AG04449 (cell line): Measurements from ENCODE around the gene FABP2.
"Not testable (repeated sequence)": the region's sequence is repeated elsewhere in the genome, so short reads cannot be mapped to it uniquely, and the experiment has no call there.

Experiments used
- CTCF ChIA-PET: fragments of 350-600 bp; formaldehyde crosslinking; extraction: SDS; loops from one replicate; lab custom pipeline; 2021; ENCODE audit warnings: antibody characterized with exemption; lab: Yijun Ruan, JAX
- POLR2A ChIA-PET: fragments of 400-600, 350-600 bp; formaldehyde crosslinking; extraction: SDS; loops from one replicate; lab custom pipeline; 2020; ENCODE audit warnings: antibody characterized with exemption, inconsistent platforms; lab: Yijun Ruan, JAX
- DNase-seq: peaks from one replicate; pipeline ENCODE4 v3.0.0-alpha.2; 2010; ENCODE audit warnings: low read depth, low spot score
- H3K4me3 ChIP-seq: 2 replicates; pipeline ENCODE4 v1.5.1; 2011; ENCODE audit warnings: low read depth, mild to moderate bottlenecking, control low read depth, low read length
- TF ChIP-seq, protein P1 (sequence below): IDR thresholded peaks from one replicate; pipeline ENCODE4 v1.5.1; 2011; ENCODE audit warnings: mild to moderate bottlenecking, moderate library complexity, low read length, control low read depth, inconsistent platforms; ENCODE audit not compliant: insufficient read depth; ENCODE audit errors: missing control alignments

Gene FABP2

DNA sequence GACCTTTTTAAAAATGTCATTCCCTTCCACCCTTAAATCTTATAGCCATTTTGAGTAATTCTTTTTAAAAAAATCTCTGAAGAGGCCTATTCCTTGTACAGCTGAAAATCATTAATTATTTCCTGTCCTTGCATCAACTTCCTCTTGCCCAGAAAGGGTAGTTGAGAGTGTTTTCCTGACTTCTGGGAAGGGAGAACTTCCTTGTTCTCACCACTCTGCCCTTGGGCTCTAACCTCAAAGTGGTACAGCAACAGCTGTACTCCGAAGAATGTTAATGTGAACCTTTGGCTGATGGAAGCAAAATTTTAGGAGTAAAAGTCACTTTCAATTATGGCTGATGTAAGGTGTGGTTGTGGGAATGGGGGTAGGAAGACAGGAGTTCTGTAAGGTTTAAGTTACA lies 15.1 kb upstream of the FABP2 start:
- H3K4me3 ChIP-seq: no peak overlapping the region
- TF ChIP-seq, protein P1, sequence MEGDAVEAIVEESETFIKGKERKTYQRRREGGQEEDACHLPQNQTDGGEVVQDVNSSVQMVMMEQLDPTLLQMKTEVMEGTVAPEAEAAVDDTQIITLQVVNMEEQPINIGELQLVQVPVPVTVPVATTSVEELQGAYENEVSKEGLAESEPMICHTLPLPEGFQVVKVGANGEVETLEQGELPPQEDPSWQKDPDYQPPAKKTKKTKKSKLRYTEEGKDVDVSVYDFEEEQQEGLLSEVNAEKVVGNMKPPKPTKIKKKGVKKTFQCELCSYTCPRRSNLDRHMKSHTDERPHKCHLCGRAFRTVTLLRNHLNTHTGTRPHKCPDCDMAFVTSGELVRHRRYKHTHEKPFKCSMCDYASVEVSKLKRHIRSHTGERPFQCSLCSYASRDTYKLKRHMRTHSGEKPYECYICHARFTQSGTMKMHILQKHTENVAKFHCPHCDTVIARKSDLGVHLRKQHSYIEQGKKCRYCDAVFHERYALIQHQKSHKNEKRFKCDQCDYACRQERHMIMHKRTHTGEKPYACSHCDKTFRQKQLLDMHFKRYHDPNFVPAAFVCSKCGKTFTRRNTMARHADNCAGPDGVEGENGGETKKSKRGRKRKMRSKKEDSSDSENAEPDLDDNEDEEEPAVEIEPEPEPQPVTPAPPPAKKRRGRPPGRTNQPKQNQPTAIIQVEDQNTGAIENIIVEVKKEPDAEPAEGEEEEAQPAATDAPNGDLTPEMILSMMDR: no peak
- CTCF ChIA-PET: no interaction called here
- POLR2A ChIA-PET: no interaction called here
- DNase-seq: no peak

DNA sequence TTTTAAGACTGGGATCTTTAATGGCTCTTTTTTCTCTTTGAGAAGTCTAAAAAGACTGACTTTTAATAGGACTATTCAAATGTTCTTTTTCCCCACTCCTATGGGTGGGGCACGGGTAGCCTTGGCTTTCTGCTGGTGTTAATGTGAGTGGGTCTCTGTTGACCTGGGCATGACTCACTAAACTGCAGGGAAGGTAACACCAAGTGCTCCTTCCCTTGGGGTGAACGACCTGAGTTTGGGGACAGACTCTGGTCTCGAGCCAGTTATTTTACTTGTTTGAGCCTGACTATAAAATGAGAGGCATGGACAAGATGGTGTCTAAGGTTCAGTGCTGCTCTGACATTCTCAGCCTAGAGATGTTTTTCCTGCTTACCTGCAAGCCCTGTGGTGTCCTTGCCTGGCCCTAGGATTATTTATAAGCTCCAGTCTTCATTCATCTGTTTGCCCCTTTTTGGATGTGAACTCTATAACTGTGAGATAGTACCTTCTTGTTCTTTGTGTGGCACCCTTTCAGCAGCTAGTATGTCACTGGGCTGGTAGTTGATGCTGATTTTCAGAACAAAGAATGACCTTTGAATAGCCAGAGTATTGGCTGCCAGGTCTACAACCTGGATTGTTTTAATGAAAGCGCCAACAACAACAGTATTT lies 14.5 kb upstream of the FABP2 start:
- CTCF ChIA-PET: interaction anchor here (0.6 kb wide), 1 partner anchor 157 kb away, joined by 4 read pairs; no protein-coding TSS in a partner anchor
- POLR2A ChIA-PET, H3K4me3 ChIP-seq, DNase-seq: not testable (repeated sequence)

DNA sequence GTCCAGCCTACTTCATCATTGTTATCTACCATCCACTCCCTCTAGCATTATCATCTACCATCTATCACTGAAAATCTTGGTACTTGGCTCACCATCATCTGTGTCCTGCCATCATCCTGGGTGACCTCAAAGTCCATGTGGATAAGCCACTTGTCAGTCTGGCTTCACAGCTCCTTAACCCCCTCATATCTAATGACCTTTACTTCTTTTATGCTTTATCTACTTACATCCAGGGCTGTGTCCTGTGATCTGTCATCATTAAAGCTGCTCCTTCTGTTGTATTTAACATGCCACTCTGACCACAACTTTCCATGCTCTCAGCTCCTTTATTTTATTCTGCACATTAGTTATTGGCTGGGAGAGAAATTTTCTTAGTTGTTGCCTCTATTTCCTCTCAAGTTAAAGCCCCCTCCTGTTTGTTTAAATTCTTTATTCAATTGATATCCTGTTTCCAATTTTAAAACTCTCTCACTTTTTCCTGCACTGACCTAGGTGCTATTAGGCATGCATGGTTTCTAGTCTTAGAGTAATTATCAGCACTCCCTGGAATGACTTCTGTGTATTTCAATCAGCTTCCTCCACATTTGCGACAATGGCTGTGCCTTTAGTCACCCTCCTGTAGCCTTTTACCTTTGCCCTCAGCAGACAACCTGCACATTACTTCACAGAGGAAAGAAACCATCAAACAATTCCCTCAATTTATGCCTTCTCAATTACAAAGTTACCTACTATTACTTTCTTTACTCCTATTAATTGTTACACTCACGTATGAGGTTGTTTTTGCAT lies 8.1 kb upstream of the FABP2 start:
- TF ChIP-seq, protein P1: no peak
- CTCF ChIA-PET: interaction anchor here (0.8 to 2.0 kb wide), 2 partner anchors 15 to 16 kb away, joined by 3 to 7 read pairs; no protein-coding TSS in a partner anchor
- POLR2A ChIA-PET: no interaction called here
- DNase-seq: no peak
- no peak overlapping the region for H3K4me3 ChIP-seq

DNA sequence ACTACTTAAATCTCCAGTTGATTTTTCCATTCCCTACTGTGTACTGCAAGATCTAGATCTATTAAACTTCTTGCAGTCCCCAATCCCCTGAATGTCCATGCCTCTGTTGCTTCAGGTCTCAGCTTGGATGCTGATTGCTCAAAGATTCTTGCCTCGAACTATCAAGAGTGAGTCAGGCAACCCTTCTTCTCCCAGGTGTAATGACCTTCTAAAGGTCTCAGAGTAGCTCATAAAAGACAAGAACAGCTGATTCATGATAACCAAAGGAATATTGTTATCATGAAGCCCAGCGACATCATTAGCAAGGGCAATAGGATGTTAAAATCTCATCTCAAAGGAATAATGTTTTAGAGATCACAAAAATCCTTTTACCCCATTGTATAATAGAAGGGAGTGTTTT lies 6.8 kb upstream of the FABP2 start:
- ChIA-PET CTCF (interaction anchor here (2.0 kb wide), 1 partner anchor 15 kb away, joined by 7 read pairs; no protein-coding TSS in a partner anchor), POLR2A (no interaction called here)
- H3K4me3 ChIP-seq: no peak overlapping the region
- no peak for DNase-seq
- TF ChIP-seq, protein P1: no peak

DNA sequence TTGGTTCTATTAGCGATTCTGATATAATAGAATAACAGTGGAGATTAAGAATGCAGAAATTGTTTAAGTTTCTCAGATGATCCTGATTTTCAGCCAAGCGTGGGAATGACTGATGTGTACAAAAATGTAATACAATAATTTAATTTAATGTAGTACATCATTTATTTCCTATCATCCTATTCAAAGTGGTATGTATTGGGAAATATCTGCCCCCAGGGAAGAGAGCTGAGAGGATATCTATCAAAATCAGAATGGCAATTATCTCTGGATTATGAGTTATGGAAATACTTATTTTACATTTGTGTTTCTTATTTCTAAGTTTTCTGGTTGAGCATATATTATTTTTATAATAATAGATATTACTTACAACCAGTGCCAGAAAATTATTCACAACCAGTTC lies 3.9 kb downstream of the FABP2 start:
- TF ChIP-seq, protein P1: no peak
- CTCF ChIA-PET: interaction anchor here (1.0 to 9.8 kb wide), 4 partner anchors 176 to 737 kb away, joined by 3 to 135 read pairs (median 52); no protein-coding TSS in a partner anchor
- POLR2A ChIA-PET: no interaction called here

DNA sequence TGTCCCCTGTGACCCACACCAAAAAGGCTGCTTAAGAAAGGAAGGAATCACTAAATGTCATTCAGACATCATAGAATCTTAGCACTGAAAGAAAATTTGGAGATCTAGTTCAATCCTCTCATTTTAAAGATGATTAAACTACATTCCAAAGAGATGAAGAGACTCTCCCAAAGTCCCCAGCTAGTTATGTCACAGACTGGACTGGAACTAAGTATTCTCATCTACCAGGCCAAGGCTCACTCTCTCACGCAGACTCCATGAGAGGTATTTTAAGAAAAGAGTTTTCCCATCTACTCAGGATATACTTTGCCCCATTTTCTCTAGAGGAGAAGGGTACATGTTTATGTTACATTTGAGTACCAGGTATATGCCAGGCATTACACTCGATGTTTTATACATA lies 6.9 kb downstream of the FABP2 start:
- TF ChIP-seq, protein P1: no peak
- no peak for DNase-seq
- POLR2A ChIA-PET: interaction anchor here (0.8 kb wide), 1 partner anchor 14 kb away, joined by 3 read pairs; a partner anchor contains a TSS
- H3K4me3 ChIP-seq: no peak overlapping the region
- CTCF ChIA-PET: interaction anchor here (0.6 to 9.8 kb wide), 8 partner anchors 14 to 764 kb away, joined by 3 to 135 read pairs (median 4); no protein-coding TSS in a partner anchor

More for the DNA sequence above, 3.9 kb downstream of the FABP2 start:
- H3K4me3 ChIP-seq: no peak overlapping the region
- DNase-seq: no peak
